IMR-90 (cell line): Measurements from ENCODE around the gene NTM. TPM values are rescaled to one million over a fixed set of nuclear protein-coding genes. Genes with fewer than 3 reads are reported as not detected.

Experiments used
- ATAC-seq: fragments of 200-7000 bp; cut with Tn5 transposase; 2 replicates; pipeline ENCODE4 v1.9.1; 2020; ENCODE audit warnings: low read depth, mild to moderate bottlenecking, moderate library complexity
- BruUV-seq: library from RNA; stranded (reverse); fragments of 400-500 nt; replicated peaks from 2 replicates; lab custom pipeline; 2021; lab: Mats Ljungman, UMichigan
- CTCF ChIA-PET: fragments of 300-600 bp; formaldehyde crosslinking; extraction: SDS; loops from one replicate; lab custom pipeline; 2021; ENCODE audit warnings: antibody characterized with exemption; lab: Yijun Ruan, JAX
- POLR2A ChIA-PET: fragments of 300-600 bp; sonication (Branson Sonifier 250); formaldehyde crosslinking; loops from one replicate; lab custom pipeline; 2022; ENCODE audit warnings: antibody characterized with exemption; ENCODE audit not compliant: unreplicated experiment; lab: Charles Lee
- DNase-seq: peaks from one replicate; pipeline ENCODE4 v3.0.0; 2013
- H2AFZ ChIP-seq: replicated peaks from 2 replicates; pipeline ENCODE3; 2013; ENCODE audit warnings: low read length, mild to moderate bottlenecking; ENCODE audit not compliant: poor library complexity
- H2AK5ac ChIP-seq: 2 replicates; pipeline ENCODE4 v1.6.1; 2013; ENCODE audit warnings: low read depth, low read length, inconsistent platforms
- H2AK9ac ChIP-seq: replicated peaks from 2 replicates; pipeline ENCODE3; 2013; ENCODE audit warnings: mild to moderate bottlenecking, low read depth, low read length, moderate library complexity; ENCODE audit not compliant: poor library complexity
- H2BK120ac ChIP-seq: 2 replicates; pipeline ENCODE4 v1.6.1; 2013; ENCODE audit warnings: low read depth, low read length, inconsistent platforms
- H2BK15ac ChIP-seq: 3 replicates; pipeline ENCODE4 v1.6.1; 2013; ENCODE audit warnings: low read depth, low read length, inconsistent platforms
- H2BK20ac ChIP-seq: 2 replicates; pipeline ENCODE4 v1.6.1; 2013; ENCODE audit warnings: low read depth, mild to moderate bottlenecking, inconsistent platforms, low read length, moderate library complexity
- H2BK5ac ChIP-seq: 2 replicates; pipeline ENCODE4 v1.6.1; 2013; ENCODE audit warnings: mild to moderate bottlenecking, low read depth, low read length, inconsistent platforms; ENCODE audit not compliant: poor library complexity, severe bottlenecking
- H3K14ac ChIP-seq: replicated peaks from 2 replicates; pipeline ENCODE4 v1.6.1; 2013; ENCODE audit warnings: low read depth, low read length, inconsistent platforms
- H3K18ac ChIP-seq: 2 replicates; pipeline ENCODE4 v1.6.1; 2013; ENCODE audit warnings: low read depth, low read length, control low read depth
- H3K23ac ChIP-seq: 2 replicates; pipeline ENCODE4 v1.6.1; 2013; ENCODE audit warnings: low read depth, low read length, inconsistent platforms
- H3K27ac ChIP-seq: 2 replicates; pipeline ENCODE4 v1.5.1; 2013; ENCODE audit warnings: mild to moderate bottlenecking, control low read depth, low read length; ENCODE audit not compliant: insufficient read depth
- H3K27me3 ChIP-seq: 2 replicates; pipeline ENCODE4 v1.6.1; 2013; ENCODE audit warnings: low read length; ENCODE audit not compliant: control insufficient read depth, insufficient read depth
- H3K36me3 ChIP-seq: 2 replicates; pipeline ENCODE4 v1.6.1; 2013; ENCODE audit warnings: low read length, mixed read lengths; ENCODE audit not compliant: control insufficient read depth, insufficient read depth
- H3K4ac ChIP-seq: 2 replicates; pipeline ENCODE4 v1.6.1; 2013; ENCODE audit warnings: low read depth, low read length, inconsistent platforms
- H3K4me1 ChIP-seq: 2 replicates; pipeline ENCODE4 v1.6.1; 2013; ENCODE audit warnings: low read length, mixed read lengths; ENCODE audit not compliant: control insufficient read depth, insufficient read depth
- H3K4me2 ChIP-seq: 2 replicates; pipeline ENCODE4 v1.6.1; 2013; ENCODE audit warnings: low read depth, mild to moderate bottlenecking, control low read depth, low read length, moderate library complexity
- H3K4me3 ChIP-seq: 2 replicates; pipeline ENCODE4 v1.5.1; 2013; ENCODE audit warnings: low read depth, mild to moderate bottlenecking, control low read depth, low read length, moderate library complexity; ENCODE audit not compliant: insufficient read depth
- H3K56ac ChIP-seq: 2 replicates; pipeline ENCODE4 v1.6.1; 2013; ENCODE audit warnings: low read length, inconsistent platforms; ENCODE audit not compliant: insufficient read depth; ENCODE audit errors: extremely low read depth
- H3K79me1 ChIP-seq, 2 experiments: 2 replicates each; pipeline ENCODE4 v1.6.1; 2013; ENCODE audit warnings: low read length in 2 of 2, inconsistent platforms in 1 of 2, low read depth in 1 of 2
- H3K9ac ChIP-seq: 2 replicates; pipeline ENCODE4 v1.6.1; 2013; ENCODE audit warnings: low read depth, low read length, control low read depth
- H3K9me1 ChIP-seq: 2 replicates; pipeline ENCODE4 v1.6.1; 2013; ENCODE audit warnings: low read length, inconsistent platforms; ENCODE audit not compliant: insufficient read depth
- H3K9me3 ChIP-seq: 2 replicates; pipeline ENCODE4 v1.6.1; 2013; ENCODE audit warnings: low read length; ENCODE audit not compliant: control insufficient read depth, insufficient read depth
- H4K20me1 ChIP-seq: 2 replicates; pipeline ENCODE4 v1.6.1; 2013; ENCODE audit warnings: low read length, inconsistent platforms; ENCODE audit not compliant: insufficient read depth
- H4K5ac ChIP-seq: 2 replicates; pipeline ENCODE4 v1.6.1; 2013; ENCODE audit warnings: mild to moderate bottlenecking, low read depth, low read length, control low read depth
- H4K8ac ChIP-seq, 2 experiments: 2 replicates each; pipeline ENCODE4 v1.6.1; 2013; ENCODE audit warnings: low read depth in 2 of 2, low read length in 2 of 2, control low read depth in 1 of 2, inconsistent platforms in 1 of 2
- H4K91ac ChIP-seq: 2 replicates; pipeline ENCODE4 v1.6.1; 2013; ENCODE audit warnings: low read depth, low read length, inconsistent platforms; ENCODE audit not compliant: insufficient read depth
- BHLHE40 ChIP-seq: fragments of 150-350 bp; IDR thresholded peaks from 2 replicates; pipeline ENCODE4 v1.6.1; 2016; ENCODE audit warnings: mild to moderate bottlenecking, low read depth, low read length
- CEBPB ChIP-seq: IDR thresholded peaks from 2 replicates; pipeline ENCODE4 v1.6.1; 2012; ENCODE audit warnings: low read depth, low read length, improper control_type of control experiment
- CHD1 ChIP-seq: IDR thresholded peaks from 2 replicates; pipeline ENCODE4 v1.6.1; 2012; ENCODE audit warnings: low read depth, low read length, improper control_type of control experiment
- FOS ChIP-seq: fragments of 150-350 bp; IDR thresholded peaks from 2 replicates; pipeline ENCODE4 v1.6.1; 2016; ENCODE audit warnings: low read depth, low read length
- MAZ ChIP-seq: IDR thresholded peaks from 2 replicates; pipeline ENCODE4 v1.6.1; 2012; ENCODE audit warnings: low read depth, mild to moderate bottlenecking, low read length, improper control_type of control experiment, moderate library complexity, borderline replicate concordance
- MXI1 ChIP-seq: IDR thresholded peaks from 2 replicates; pipeline ENCODE4 v1.6.1; 2012; ENCODE audit warnings: low read depth, mild to moderate bottlenecking, low read length, moderate library complexity, borderline replicate concordance
- RCOR1 ChIP-seq: IDR thresholded peaks from 2 replicates; pipeline ENCODE4 v1.6.1; 2012; ENCODE audit warnings: mild to moderate bottlenecking, low read length, improper control_type of control experiment; ENCODE audit not compliant: insufficient replicate concordance
- SMC3 ChIP-seq: fragments of 150-350 bp; IDR thresholded peaks from 2 replicates; pipeline ENCODE4 v1.6.1; 2016; ENCODE audit warnings: low read depth, mild to moderate bottlenecking, antibody characterized with exemption, low read length, moderate library complexity
- USF2 ChIP-seq: fragments of 150-350 bp; IDR thresholded peaks from 2 replicates; pipeline ENCODE4 v1.6.1; 2017; ENCODE audit warnings: mild to moderate bottlenecking, antibody characterized with exemption, low read length, low read depth
- WGBS, 2 experiments: methylation state at CpG; one replicate each; pipeline versions ENCODE4 v1.1.5 to v1.1.7; 2013; ENCODE audit warnings: missing lambda C conversion rate in 2 of 2; ENCODE audit not compliant: insufficient read length in 1 of 2; ENCODE audit errors: extremely low coverage in 2 of 2; 5-methylcytosine and 5-hydroxymethylcytosine counted together
- dilution Hi-C: fragments of 300-500 bp; cut with HindIII; formaldehyde crosslinking; loops from one replicate; pipeline ENCODE4 v1.14.3; 2018; ENCODE audit warnings: low sequenced_read_pairs; ENCODE audit not compliant: unreplicated experiment
- in situ Hi-C: fragments of 300-500 bp; cut with MboI; formaldehyde crosslinking; loops from 3 replicates; pipeline ENCODE4 v1.14.3; 2019; ENCODE audit warnings: low sequenced_read_pairs, inconsistent platforms, mixed read lengths
- intact Hi-C: fragments of 100-400 bp; cut with micrococcal nuclease; formaldehyde crosslinking; loops from 2 replicates; pipeline ENCODE4 v1.10.0; 2022
- polyA plus RNA-seq, 3 experiments: library from polyadenylated mRNA; depleted of rRNA; stranded (reverse); fragments of >200 nt; gene quantifications; 2 replicates each; pipeline ENCODE4 v1.2.3, GENCODE V29; 2012; ENCODE audit warnings: low replicate concordance in 1 of 3
- total RNA-seq: library from RNA; depleted of rRNA; stranded (reverse); fragments of >200 nt; gene quantifications from 2 replicates; pipeline ENCODE4 v1.2.3, GENCODE V29; 2012
- TF ChIP-seq, protein P1 (sequence below): fragments of 150-350 bp; IDR thresholded peaks from 2 replicates; pipeline ENCODE4 v1.6.1; 2016; ENCODE audit warnings: low read depth, mild to moderate bottlenecking, low read length, moderate library complexity, borderline replicate concordance

Gene NTM
- total and polyA plus RNA-seq, 2 of the 4 experiments (the other 2 are of a cell fraction), result 19.5 to 25.5 TPM

DNA sequence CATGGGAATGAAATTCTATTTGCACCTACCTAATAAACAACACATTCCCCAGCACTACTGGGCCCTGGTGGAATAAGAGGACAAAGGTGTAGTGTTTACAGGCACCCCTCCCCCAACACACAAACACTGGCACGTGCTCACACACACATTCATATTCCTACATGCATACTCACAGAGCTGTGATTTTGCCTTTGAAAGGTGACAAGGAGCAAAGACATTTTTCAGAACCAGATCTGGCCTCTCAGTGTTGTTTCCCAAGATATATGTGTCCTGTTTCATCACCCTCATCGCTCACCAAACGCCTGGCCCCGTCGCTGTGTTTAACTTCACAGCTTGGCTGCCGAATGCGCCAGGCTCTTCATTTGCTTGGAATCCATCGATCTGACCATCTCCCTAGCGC lies 292.6 kb downstream of the NTM start:
- H3K4ac ChIP-seq, result no peak overlapping the region
- no peaks in the 10 kb centered on the region for H3K9me3 ChIP-seq
- H2AK5ac ChIP-seq, result no peak overlapping the region
- DNase-seq (no peak), ATAC-seq (no peak)
- H3K4me3 ChIP-seq, result no peak overlapping the region
- H3K4me2 ChIP-seq, result no peak overlapping the region
- H2BK15ac ChIP-seq, result no peak overlapping the region
- H3K14ac ChIP-seq, result no peak overlapping the region
- POLR2A ChIA-PET, result no interaction called here
- H2AK9ac ChIP-seq, result no peak overlapping the region
- BruUV-seq, result no TSS peak
- H3K9ac ChIP-seq, result no peak overlapping the region
- CTCF ChIA-PET, result interaction anchor here (2.3 kb wide), 1 partner anchor 11 kb away, joined by 11 read pairs; no protein-coding TSS in a partner anchor
- no peaks in the 10 kb centered on the region for H4K20me1 ChIP-seq
- H3K79me1 ChIP-seq, result no peaks in the 10 kb centered on the region
- intact Hi-C loops, result no loop called here
- 0 out of 2 replicates have a peak, but pooled peaks cover 3% of the 10 kb centered on the region for H3K9me1 ChIP-seq
- no peak overlapping the region for H2BK120ac ChIP-seq
- no peak overlapping the region for H2BK20ac ChIP-seq
- H3K23ac ChIP-seq, result no peak overlapping the region
- WGBS, 2 experiments, result 94% methylated on average over 8 of the region's 9 CpGs; no CpG with 5 or more reads in 1 of the 2 experiments
- no peak overlapping the region for H4K91ac ChIP-seq
- H3K56ac ChIP-seq, result no peak overlapping the region
- H3K27me3 ChIP-seq, result peaks cover 2% of the 10 kb centered on the region; the same call in 1 of the 2 replicates
- H3K4me1 ChIP-seq, result peaks cover 2% of the 10 kb centered on the region; the same call in 1 of the 2 replicates
- H4K5ac ChIP-seq, result no peak overlapping the region
- no peak overlapping the region for H4K8ac ChIP-seq
- H3K36me3 ChIP-seq, result no peaks in the 10 kb centered on the region
- in situ Hi-C loops, result no loop called here
- no peak overlapping the region for H3K18ac ChIP-seq
- no peak overlapping the region for H2AFZ ChIP-seq
- dilution Hi-C loops, result no loop called here
- TF ChIP-seq, protein P1, sequence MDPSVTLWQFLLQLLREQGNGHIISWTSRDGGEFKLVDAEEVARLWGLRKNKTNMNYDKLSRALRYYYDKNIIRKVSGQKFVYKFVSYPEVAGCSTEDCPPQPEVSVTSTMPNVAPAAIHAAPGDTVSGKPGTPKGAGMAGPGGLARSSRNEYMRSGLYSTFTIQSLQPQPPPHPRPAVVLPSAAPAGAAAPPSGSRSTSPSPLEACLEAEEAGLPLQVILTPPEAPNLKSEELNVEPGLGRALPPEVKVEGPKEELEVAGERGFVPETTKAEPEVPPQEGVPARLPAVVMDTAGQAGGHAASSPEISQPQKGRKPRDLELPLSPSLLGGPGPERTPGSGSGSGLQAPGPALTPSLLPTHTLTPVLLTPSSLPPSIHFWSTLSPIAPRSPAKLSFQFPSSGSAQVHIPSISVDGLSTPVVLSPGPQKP, result no peak
- TF ChIP-seq SMC3 (no peak), CEBPB (no peak), RCOR1 (no peak), FOS (no peak), CHD1 (no peak), USF2 (no peak), MXI1 (no peak), BHLHE40 (no peak), MAZ (no peak)
- no peak overlapping the region for H2BK5ac ChIP-seq
- no peak overlapping the region for H3K27ac ChIP-seq
